DND-41 (cell line): ENCODE measurements around the gene NUFIP1.

Experiments used
- CTCF ChIP-seq: IDR thresholded peaks from 2 replicates; pipeline ENCODE4 v1.5.1; 2012; ENCODE audit warnings: borderline replicate concordance, low read length, moderate library complexity, mild to moderate bottlenecking; ENCODE audit not compliant: poor library complexity, severe bottlenecking; ENCODE audit errors: extremely low read depth
- EZH2 ChIP-seq: IDR thresholded peaks from 3 replicates; pipeline ENCODE4 v1.6.1; 2012; ENCODE audit warnings: borderline replicate concordance, low read depth, mild to moderate bottlenecking, moderate library complexity, low read length, inconsistent platforms; ENCODE audit not compliant: severe bottlenecking

GRCh38 chr13:45021250-45021649 lies 32.0 kb upstream of the NUFIP1 start:
- TF ChIP-seq EZH2 (no peak), CTCF (no peak)
